Upper lobe of left lung (tissue), 4 donors: ENCODE data around the gene PRIMPOL.

Source experiments
- CTCF ChIP-seq, 6 experiments: fragments of 450-650 bp in 4 of 6; fragments of 200-600 bp in 2 of 6; sonication (generic) in 2 of 6; IDR thresholded peaks; one replicate each; pipeline ENCODE4 v1.5.1; 2016 to 2019; ENCODE audit warnings: antibody characterized with exemption in 6 of 6
- EP300 ChIP-seq, 4 donors: sonication (generic); formaldehyde crosslinking; IDR thresholded peaks; one replicate each; pipeline ENCODE4 v1.5.1; 2017; ENCODE audit warnings: antibody characterized with exemption in 4 of 4, control low read depth in 2 of 4

- TF ChIP-seq EP300 (IDR thresholded peaks at IDR 0.05) (no peak), CTCF (IDR thresholded peaks at IDR 0.05) (no peak)
These were observed 18.6 kb downstream of the PRIMPOL start for GRCh38 chr4:184668096-184668495.
